SW480 (cell line): ENCODE results near the gene RPRD2.

Source experiments
- DNase-seq: peaks from one replicate; pipeline ENCODE4 v3.0.0-alpha.2; 2016; ENCODE audit warnings: low spot score

Gene RPRD2

GRCh38 chr1:150472601-150473200, 108.8 kb downstream of the RPRD2 start:
- DNase-seq, result no peak

DNA sequence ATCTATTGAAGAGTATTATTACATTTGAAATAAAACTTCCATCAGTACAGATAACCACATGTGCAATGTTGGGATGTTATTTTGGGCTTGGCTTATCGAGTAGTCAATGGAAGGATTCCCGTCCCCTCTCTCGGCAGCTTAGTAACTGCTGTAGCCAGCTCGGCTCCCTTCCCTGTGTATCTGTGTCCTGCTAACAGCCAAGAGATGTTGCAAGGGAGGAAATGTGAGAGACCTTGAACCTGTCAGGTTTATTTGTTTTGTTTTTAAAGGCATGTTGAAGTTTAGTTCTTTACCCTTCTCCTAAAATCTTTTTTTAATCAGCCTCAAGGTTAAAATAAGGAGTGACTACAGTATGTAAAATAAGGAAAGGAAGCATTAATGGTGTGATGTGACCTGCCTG, 109.7 kb downstream of the RPRD2 start:
- no peak for DNase-seq

DNA sequence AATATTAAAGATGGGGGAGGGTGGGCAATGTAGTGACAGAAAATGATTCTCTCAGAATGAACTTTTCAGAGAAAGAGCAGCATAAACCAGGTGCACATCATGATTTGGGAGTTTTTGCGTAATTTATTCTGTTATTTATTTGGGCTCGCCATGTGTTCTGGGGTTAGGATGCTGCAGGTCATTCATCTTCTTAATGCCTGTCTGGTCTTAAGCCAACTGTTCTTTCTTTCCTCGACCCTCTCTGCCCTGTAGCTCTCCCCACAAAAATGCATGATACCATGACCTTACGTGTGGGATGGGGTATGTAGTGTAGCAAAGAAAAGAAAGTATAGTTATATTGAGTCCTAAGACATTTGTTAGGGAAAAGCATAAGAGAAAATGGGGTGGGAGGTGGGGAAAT, 110.9 kb downstream of the RPRD2 start:
- no peak for DNase-seq

DNA sequence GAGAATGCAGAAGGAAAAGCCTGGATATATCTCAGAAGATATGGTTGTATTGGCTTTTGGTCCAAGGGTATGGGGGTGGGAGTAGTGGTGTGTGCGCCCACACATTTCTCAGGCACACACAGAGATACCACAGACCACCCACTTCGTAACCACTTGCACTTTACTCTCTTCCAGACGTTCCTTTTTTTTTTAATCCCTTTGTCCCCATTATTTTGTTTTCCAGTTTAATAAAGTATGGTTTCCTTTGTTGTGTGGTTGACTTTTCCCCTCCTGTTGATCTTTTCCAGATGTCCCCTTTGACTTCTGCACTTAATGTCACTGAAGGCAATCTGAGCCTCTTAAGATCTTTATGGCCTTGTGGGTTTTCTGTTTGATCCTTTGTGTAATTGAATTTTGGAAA, 112.8 kb downstream of the RPRD2 start:
- peak; percentile 39 for DNase-seq

GRCh38 chr1:150477320-150477719, 113.4 kb downstream of the RPRD2 start:
- no peak for DNase-seq

GRCh38 chr1:150477733-150478132, 113.8 kb downstream of the RPRD2 start:
- DNase-seq, result no peak

DNA sequence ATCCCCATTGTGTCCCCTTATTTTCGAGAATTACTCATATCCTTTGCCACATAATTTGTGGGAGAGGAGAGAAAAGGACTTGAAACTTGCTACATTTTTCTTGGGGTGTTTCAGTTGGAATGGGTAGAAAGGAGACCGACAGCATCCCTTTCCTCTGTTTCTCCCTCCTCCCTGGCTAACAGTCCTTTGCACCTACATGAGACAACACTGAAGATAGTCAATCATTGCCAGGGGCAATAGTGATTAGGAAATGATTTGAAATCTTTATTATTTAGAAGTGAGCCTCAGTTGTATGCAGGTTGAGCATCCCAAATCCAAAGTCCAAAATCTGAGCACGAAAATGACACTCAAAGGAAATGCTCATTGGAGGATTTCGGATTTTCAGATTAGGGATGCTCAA, 115.4 kb downstream of the RPRD2 start:
- no peak for DNase-seq

DNA sequence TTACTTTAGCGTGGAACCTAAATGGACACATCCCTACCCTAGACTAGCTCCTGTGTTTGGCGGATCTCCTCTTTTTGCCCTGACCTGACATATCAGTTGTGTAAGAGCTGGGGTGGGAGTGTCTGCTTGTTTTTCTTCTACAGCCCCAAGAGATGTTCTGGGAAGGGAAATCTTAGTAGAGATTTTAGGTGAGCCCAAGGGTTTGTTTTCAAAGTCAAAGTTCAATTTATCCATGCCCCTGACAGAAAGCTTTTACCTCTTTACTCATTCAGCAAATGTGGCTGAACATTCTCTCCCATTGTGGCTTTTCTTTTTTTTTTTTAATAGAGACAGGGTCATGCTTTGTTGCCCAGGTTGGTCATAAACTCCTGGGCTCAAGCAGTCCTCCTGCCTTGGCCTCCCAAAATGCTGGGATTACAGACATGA, 116.0 kb downstream of the RPRD2 start:
- DNase-seq, result no peak

DNA sequence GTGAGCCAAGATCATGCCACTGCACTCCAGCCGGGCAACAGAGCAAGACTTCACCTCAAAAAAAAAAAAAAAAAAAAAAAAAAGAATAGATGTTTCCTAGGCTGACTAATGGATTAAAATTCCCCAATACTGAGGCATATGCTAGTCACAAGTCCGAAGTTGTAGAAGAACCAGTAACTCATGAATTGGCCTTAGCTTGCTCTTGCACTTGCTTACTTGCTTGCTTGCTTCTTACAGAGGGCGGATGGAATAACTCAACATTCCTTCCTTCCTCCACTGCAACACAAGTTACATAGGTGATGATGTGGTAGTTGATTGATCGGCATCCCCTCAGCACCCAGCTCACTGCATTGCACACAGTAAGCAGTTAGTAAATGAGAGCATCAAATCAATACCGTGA, 120.5 kb downstream of the RPRD2 start:
- no peak for DNase-seq

DNA sequence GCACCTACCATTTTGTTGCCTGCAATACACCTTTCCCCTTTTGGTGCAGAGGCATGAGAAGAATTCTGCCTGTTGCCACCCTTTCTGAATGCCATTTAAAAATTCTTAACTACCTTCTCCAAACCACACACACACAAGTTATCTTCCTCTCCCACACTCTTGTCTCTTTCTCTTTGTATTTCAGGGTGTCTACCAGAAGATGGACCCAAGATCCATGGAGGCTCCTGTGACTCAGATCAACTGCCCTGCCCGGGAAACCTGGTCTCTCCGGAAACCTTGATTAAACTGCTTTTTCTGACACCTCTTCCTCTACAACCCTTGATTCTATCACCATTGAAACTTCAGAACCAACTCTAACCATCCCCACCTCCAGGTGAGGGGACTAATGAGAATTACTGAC, 120.9 kb downstream of the RPRD2 start:
- DNase-seq, result peak; percentile 50

- peak; percentile 97 for DNase-seq
Observed at GRCh38 chr1:150486966-150487762, 123.2 kb downstream of the RPRD2 start, which contains the start of gene TARS2. Gene TARS2 (plus strand): TSS chr1:150487419. CDS start chr1:150487451, 32 bp downstream.

DNA sequence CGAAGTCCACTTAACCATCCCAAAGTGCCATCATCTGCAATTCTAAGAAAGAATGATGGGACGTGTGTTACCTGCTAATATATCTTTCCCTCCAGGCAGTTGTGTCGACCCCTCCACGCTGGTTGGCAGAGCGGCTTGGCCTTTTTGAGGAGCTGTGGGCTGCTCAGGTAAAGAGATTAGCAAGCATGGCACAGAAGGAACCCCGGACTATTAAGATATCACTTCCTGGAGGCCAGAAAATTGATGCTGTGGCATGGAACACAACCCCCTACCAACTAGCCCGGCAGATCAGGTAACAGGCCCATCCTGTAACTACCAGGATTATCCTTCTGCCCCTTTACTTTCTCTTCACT, 123.8 kb downstream of the RPRD2 start:
- DNase-seq, result no peak

GRCh38 chr1:150493175-150493574, 129.2 kb downstream of the RPRD2 start:
- no peak for DNase-seq

DNA sequence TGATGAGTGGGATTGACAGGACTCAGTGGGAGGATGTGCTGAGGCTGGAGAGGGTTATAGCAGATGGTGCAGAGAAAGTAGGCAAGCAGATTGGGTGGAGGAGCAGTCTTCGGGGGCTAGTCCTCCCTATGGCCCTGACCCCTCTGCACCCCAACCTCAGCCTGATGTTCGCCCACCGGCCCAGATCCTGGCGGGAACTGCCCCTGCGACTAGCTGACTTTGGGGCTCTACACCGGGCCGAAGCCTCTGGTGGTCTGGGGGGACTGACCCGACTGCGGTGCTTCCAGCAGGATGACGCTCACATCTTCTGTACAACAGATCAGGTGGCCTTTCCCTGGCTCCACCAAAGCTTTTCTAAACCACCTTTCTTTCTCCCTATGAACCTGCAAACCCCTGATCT, 134.4 kb downstream of the RPRD2 start:
- DNase-seq, result no peak

GRCh38 chr1:150505431-150505830, 141.5 kb downstream of the RPRD2 start:
- no peak for DNase-seq

DNA sequence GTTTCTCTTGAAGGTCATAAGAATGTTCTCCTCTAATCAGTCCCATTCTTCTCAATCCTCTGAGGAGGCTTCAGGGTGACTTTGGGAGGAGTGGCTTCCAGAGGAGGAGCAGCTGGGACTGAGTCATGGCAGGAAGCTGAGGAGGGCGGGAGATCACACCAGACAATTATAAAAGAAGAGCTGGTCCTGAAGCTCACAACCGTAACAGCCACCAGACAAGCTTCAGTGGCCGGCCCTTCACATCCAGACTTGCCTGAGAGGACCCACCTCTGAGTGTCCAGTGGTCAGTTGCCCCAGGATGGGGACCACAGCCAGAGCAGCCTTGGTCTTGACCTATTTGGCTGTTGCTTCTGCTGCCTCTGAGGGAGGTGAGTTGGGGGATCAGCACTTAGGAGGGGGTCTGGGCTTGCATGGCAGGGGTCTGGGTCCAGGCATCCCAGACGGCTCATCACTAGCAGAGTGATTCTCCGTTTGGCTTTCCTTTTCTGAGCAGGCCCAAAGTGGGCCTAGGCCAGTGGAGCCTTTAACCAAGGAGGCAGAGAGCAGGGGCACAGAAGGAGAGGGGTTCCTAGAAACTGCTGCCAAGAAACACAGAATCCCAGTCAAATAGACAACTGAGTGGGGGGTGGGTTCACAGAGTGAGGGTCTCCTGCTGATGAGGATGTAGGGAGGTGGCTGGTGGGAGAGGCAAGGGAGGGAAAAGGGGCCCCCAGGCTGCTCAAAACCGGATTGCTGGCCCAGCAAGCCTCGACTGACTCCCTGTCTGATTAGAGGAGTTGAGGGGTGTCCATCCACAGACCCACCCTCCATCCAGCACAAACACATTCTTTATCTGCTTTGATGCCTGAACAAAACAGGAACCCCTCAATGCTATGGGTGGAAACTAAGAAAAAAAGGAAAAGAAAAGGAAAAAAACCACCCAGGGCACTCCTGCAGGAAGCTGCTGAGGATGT, 144.2 kb downstream of the RPRD2 start, which contains the start of gene ECM1:
ECM1 (plus strand) TSS at position 198 of the 953 bp plus-strand sequence; CDS start at position 299, 101 bp downstream.
- peak; percentile 65 for DNase-seq

DNA sequence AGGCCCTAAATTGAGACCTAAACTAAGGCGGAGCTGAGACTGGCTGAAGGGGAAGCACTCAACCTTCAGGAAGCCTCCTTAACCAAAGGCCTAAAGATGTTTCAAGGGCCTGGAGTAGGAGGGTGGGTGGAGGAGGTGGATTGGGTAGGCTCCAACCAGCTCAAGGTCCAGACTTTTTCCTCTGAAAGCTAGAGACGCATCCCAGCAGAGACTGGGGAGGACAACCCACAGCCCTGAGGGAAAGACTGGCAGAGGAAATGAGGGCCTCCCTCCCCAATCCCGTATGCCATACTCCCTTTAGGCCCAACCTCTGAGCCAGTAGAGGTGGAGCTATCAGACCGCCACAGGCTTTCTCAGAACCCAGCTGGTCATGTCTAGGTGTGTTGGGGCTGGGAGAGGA, 145.0 kb downstream of the RPRD2 start:
- no peak for DNase-seq

DNA sequence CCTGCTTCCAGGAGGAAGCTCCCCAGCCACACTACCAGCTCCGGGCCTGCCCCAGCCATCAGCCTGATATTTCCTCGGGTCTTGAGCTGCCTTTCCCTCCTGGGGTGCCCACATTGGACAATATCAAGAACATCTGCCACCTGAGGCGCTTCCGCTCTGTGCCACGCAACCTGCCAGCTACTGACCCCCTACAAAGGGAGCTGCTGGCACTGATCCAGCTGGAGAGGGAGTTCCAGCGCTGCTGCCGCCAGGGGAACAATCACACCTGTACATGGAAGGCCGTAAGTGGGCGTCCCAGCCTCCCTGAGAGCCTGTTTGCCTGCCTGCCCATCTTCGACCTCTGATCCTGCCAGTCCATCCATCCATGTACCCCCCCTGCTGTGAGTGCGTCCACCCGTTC, 147.6 kb downstream of the RPRD2 start:
- no peak for DNase-seq

GRCh38 chr1:150511985-150512660, 148.2 kb downstream of the RPRD2 start:
- DNase-seq, result no peak

GRCh38 chr1:150512846-150513245, 148.9 kb downstream of the RPRD2 start:
- no peak for DNase-seq

GRCh38 chr1:150513351-150513791, 149.4 kb downstream of the RPRD2 start:
- peak; percentile 31 for DNase-seq

- DNase-seq, result no peak
Observed at GRCh38 chr1:150514260-150514659, 150.3 kb downstream of the RPRD2 start.
